Vagina (tissue), 2 donors: ENCODE measurements around the gene SVBP.

Source experiments
- POLR2AphosphoS5 ChIP-seq, 2 donors: sonication (generic); formaldehyde crosslinking; IDR thresholded peaks; one replicate each; pipeline ENCODE4 v1.9.0; 2017; ENCODE audit warnings: antibody characterized with exemption in 2 of 2, mild to moderate bottlenecking in 2 of 2, low read depth in 1 of 2; ENCODE audit not compliant: insufficient read depth in 1 of 2
- TF ChIP-seq, protein P1 (sequence below), 3 experiments: fragments of 450-650 bp in 2 of 3; fragments of 200-600 bp in 1 of 3; sonication (generic) in 1 of 3; IDR thresholded peaks; one replicate each; pipeline ENCODE4 v1.5.1; 2017 to 2019; ENCODE audit warnings: antibody characterized with exemption in 3 of 3, mild to moderate bottlenecking in 2 of 3, moderate library complexity in 2 of 3

DNA sequence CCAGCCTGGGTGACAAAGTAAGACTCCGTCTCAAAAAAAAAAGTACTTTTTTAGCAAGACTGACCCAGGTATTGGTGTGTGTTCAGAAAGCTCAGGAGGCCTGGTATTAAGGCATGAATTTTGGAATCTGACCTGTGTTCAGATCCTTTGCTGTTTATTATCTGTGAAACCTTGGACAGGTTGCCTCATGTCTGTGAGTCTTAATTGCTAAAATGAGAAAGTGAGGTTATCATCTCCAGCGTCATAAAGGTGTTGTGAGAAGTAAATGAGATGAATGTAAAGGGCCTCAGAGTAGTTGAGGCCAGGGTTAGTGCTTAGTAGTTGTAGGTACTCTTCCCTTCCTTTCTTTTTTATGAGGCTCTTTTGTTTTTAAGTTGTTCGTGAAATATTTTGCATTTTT lies 47.4 kb downstream of the SVBP start:
- TF ChIP-seq, protein P1, sequence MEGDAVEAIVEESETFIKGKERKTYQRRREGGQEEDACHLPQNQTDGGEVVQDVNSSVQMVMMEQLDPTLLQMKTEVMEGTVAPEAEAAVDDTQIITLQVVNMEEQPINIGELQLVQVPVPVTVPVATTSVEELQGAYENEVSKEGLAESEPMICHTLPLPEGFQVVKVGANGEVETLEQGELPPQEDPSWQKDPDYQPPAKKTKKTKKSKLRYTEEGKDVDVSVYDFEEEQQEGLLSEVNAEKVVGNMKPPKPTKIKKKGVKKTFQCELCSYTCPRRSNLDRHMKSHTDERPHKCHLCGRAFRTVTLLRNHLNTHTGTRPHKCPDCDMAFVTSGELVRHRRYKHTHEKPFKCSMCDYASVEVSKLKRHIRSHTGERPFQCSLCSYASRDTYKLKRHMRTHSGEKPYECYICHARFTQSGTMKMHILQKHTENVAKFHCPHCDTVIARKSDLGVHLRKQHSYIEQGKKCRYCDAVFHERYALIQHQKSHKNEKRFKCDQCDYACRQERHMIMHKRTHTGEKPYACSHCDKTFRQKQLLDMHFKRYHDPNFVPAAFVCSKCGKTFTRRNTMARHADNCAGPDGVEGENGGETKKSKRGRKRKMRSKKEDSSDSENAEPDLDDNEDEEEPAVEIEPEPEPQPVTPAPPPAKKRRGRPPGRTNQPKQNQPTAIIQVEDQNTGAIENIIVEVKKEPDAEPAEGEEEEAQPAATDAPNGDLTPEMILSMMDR (IDR thresholded peaks at IDR 0.05), result no peak
- no peak for TF ChIP-seq POLR2AphosphoS5 (IDR thresholded peaks at IDR 0.05; ENCODE audit: insufficient read depth in 1 of 2, low read depth in 1 of 2)
